HG02884 (cell line): Measurements from ENCODE around the gene CTBP2.

Experiments used
- ATAC-seq: cut with Tn5 transposase; IDR thresholded peaks from one replicate; pipeline ENCODE4 v1.9.1; 2021; ENCODE audit warnings: mild to moderate bottlenecking, moderate library complexity; ENCODE audit not compliant: unreplicated experiment

The CTBP2 gene

GRCh38 chr10:125027871-125028869 lies 132.2 kb downstream of the CTBP2 start:
- no peak for ATAC-seq

GRCh38 chr10:125026974-125027735 lies 133.2 kb downstream of the CTBP2 start:
- no peak for ATAC-seq

GRCh38 chr10:125026036-125026931 lies 134.1 kb downstream of the CTBP2 start:
- no peak for ATAC-seq

GRCh38 chr10:125025341-125025740 lies 135.0 kb downstream of the CTBP2 start:
- ATAC-seq, result no peak

GRCh38 chr10:125024497-125025234 lies 135.7 kb downstream of the CTBP2 start:
- no peak for ATAC-seq

GRCh38 chr10:125023862-125024496 lies 136.4 kb downstream of the CTBP2 start:
- ATAC-seq, result no peak

GRCh38 chr10:125023255-125023654 lies 137.1 kb downstream of the CTBP2 start:
- no peak for ATAC-seq

- ATAC-seq, result no peak
These were observed 137.7 kb downstream of the CTBP2 start for GRCh38 chr10:125022671-125023070.

- no peak for ATAC-seq
These were observed 138.5 kb downstream of the CTBP2 start for GRCh38 chr10:125021686-125022344.

GRCh38 chr10:125020871-125021270 lies 139.5 kb downstream of the CTBP2 start:
- no peak for ATAC-seq

GRCh38 chr10:125020386-125020785 lies 140.0 kb downstream of the CTBP2 start:
- no peak for ATAC-seq

- no peak for ATAC-seq
These were observed 141.7 kb downstream of the CTBP2 start for GRCh38 chr10:125018576-125019143.

- no peak for ATAC-seq
These were observed 142.6 kb downstream of the CTBP2 start for GRCh38 chr10:125017547-125018298.

- no peak for ATAC-seq
These were observed 143.7 kb downstream of the CTBP2 start for GRCh38 chr10:125016611-125017202.

GRCh38 chr10:125016123-125016522 lies 144.2 kb downstream of the CTBP2 start:
- no peak for ATAC-seq

GRCh38 chr10:125015356-125015944 lies 144.9 kb downstream of the CTBP2 start:
- no peak for ATAC-seq

GRCh38 chr10:125014836-125015355 lies 145.5 kb downstream of the CTBP2 start:
- no peak for ATAC-seq
